Aorta (tissue), 5 donors: ENCODE data around the gene DNAJB14. TPM values are rescaled to one million over a fixed set of nuclear protein-coding genes. Genes with fewer than 3 reads are reported as not detected.

ENCODE experiments used
- ATAC-seq: fragments of 200-7000 bp; cut with Tn5 transposase; one replicate; pipeline ENCODE4 v1.9.1; 2022; ENCODE audit warnings: moderate library complexity; ENCODE audit not compliant: low FRiP score
- DNase-seq, 2 donors: peaks; one replicate each; pipeline ENCODE4 v3.0.0-alpha.2; 2020
- H3K27ac ChIP-seq, 2 donors: one replicate each; pipeline ENCODE4 v1.5.1; 2013; ENCODE audit warnings: low read length in 2 of 2, mild to moderate bottlenecking in 2 of 2, moderate library complexity in 2 of 2, control low read depth in 1 of 2, inconsistent platforms in 1 of 2, low read depth in 1 of 2
- H3K27me3 ChIP-seq, 2 donors: one replicate each; pipeline ENCODE4 v1.6.1; 2013; ENCODE audit warnings: control low read depth in 1 of 2, low read length in 1 of 2, mild to moderate bottlenecking in 1 of 2, moderate library complexity in 1 of 2; ENCODE audit not compliant: insufficient read depth in 2 of 2, control insufficient read depth in 1 of 2
- H3K36me3 ChIP-seq, 2 donors: one replicate each; pipeline ENCODE4 v1.6.1; 2013; ENCODE audit warnings: control low read depth in 1 of 2, low read length in 1 of 2, mild to moderate bottlenecking in 1 of 2; ENCODE audit not compliant: insufficient read depth in 2 of 2, control insufficient read depth in 1 of 2
- H3K4me1 ChIP-seq, 2 donors: one replicate each; pipeline ENCODE4 v1.6.1; 2013; ENCODE audit warnings: low read length in 2 of 2, control low read depth in 1 of 2, mild to moderate bottlenecking in 1 of 2, moderate library complexity in 1 of 2; ENCODE audit not compliant: insufficient read depth in 2 of 2, control insufficient read depth in 1 of 2
- H3K4me3 ChIP-seq, 2 donors: one replicate each; pipeline ENCODE4 v1.5.1; 2013; ENCODE audit warnings: low read length in 2 of 2, control low read depth in 1 of 2, mild to moderate bottlenecking in 1 of 2
- H3K9me3 ChIP-seq: one replicate; pipeline ENCODE4 v1.6.1; 2013; ENCODE audit warnings: mild to moderate bottlenecking, low read length; ENCODE audit not compliant: control insufficient read depth
- WGBS, 2 donors: extraction: QIAGEN DNeasy Blood & Tissue Kit; methylation state at CpG; one replicate each; pipeline ENCODE4 v1.1.7; 2013; 5-methylcytosine and 5-hydroxymethylcytosine counted together
- intact Hi-C, 2 donors: fragments of 100-400 bp; cut with DNase I; formaldehyde crosslinking; loops; one replicate each; pipeline versions ENCODE4 v1.14.2 to v1.15.0; 2022
- polyA plus RNA-seq, 2 donors: library from polyadenylated mRNA; stranded (reverse); fragments of 200-250 nt; gene quantifications; one replicate each; pipeline ENCODE4 v1.2.3, GENCODE V29; 2013
- total RNA-seq, 2 donors: library from RNA; stranded (reverse); fragmentation: NEBNext Ultra II Directional; extraction: Animal tissue kit (Norgen Biotek cat#: 25700); gene quantifications; one replicate each; pipeline ENCODE4 v1.2.1, GENCODE V29; 2021
- donor health status: healthy with polysubstance abuse.
- donor health status: Bipolar disorder and iron deficiency.
- donor health status: DM: no; HTN: no; CAD: no.
- donor health status: DM: no; HTN: no; CAD: no.
- donor health status: DM: yes; HTN: yes; CAD: no.

DNAJB14 gene
- total and polyA plus RNA-seq, 4 donors, result 12.4 to 58.6 (median 36.0) TPM

DNA sequence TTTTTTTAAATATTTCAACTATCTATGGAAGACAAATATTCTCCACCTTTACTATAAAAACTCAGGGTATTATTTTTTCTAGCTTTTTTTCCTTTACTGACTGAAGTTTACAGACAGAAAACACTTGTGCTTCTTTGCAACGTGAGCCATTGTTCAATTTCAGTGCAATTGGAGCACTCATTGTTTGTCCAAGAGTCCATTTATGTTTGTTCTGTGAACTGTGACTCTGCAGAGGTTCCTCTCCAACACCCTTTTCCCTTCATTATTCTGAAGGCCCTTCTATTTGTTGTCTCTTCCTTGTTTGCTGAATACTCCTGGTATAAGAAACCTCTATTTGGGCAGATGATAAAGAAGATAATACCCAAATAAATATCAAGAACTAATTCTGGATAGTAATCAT is 92.4 kb downstream of the DNAJB14 start:
- 59 to 74% methylated on average over 1 of the region's 1 CpG for WGBS, 2 donors
- intact Hi-C loops, result no loop called here
- ATAC-seq, result no peak

DNA sequence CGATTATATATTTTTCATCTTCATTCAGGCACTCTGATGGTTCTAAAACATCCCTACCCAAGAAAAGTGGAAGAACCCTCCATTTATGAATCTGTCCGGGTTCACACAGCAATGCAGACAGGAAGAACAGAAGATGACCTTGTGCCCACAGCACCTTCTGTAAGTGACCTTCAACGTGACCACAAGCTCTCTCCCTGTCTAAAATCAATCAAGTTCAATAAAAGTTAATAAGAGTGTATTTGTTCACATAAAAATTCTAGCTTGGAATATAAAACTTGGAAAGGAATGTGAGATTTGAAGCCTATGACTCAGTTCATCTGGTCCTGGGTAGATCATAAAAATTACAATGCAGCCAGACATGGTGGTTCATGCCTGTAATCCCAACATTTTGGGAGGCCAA is 93.2 kb downstream of the DNAJB14 start:
- no peaks in the 10 kb centered on the region for H3K9me3 ChIP-seq
- intact Hi-C loops, result no loop called here
- DNase-seq, result no peak
- no peaks in the 10 kb centered on the region for H3K4me1 ChIP-seq
- no peaks in the 10 kb centered on the region for H3K27me3 ChIP-seq
- ATAC-seq, result no peak
- H3K27ac ChIP-seq, result no peak overlapping the region
- no peaks in the 10 kb centered on the region for H3K36me3 ChIP-seq
- no peak overlapping the region for H3K4me3 ChIP-seq
- WGBS, 2 donors, result 92% methylated on average over 3 of the region's 3 CpGs

More for the DNA sequence above, 92.4 kb downstream of the DNAJB14 start:
- Histone ChIP-seq H3K4me1 (no peaks in the 10 kb centered on the region), H3K27ac (no peak overlapping the region), H3K4me3 (no peak overlapping the region), H3K9me3 (no peaks in the 10 kb centered on the region), H3K36me3 (no peaks in the 10 kb centered on the region), H3K27me3 (no peaks in the 10 kb centered on the region)
- DNase-seq, result no peak

- intact Hi-C loops, result no loop called here
- 87 to 90% methylated on average over 3 of the region's 3 CpGs for WGBS, 2 donors
- Histone ChIP-seq H3K4me1 (no peaks in the 10 kb centered on the region), H3K27me3 (no peaks in the 10 kb centered on the region), H3K27ac (no peak overlapping the region), H3K9me3 (no peaks in the 10 kb centered on the region), H3K36me3 (no peaks in the 10 kb centered on the region), H3K4me3 (no peak overlapping the region)
- ATAC-seq, result no peak
- DNase-seq, result no peak
Observed at GRCh38 chr4:99852199-99852749, 94.1 kb downstream of the DNAJB14 start.

DNA sequence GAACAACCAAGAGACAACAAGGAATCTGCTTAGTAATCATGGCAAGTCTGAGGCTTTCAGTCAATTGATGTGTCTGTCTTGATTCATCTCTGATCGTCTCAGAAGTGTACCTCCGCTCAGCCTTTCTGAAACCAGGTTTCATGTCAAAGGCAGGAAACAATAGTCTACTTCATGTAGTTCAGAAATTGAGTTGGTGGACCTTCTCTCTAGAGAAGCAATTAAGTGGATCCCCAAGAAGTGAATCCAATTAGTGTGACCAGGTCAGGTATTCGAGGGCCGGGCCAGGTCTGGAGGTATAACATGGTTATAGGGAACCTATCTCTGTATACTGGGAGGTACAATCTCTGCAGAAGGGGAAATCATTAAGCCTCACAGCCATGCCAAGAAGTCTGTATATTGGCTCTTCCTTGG is 97.8 kb downstream of the DNAJB14 start:
- H3K9me3 ChIP-seq, result no peaks in the 10 kb centered on the region
- intact Hi-C loops, result no loop called here
- ATAC-seq, result no peak
- peaks cover 0 to 3% of the 10 kb centered on the region in 2 donors for H3K4me1 ChIP-seq
- no peak overlapping the region for H3K4me3 ChIP-seq
- no peaks in the 10 kb centered on the region for H3K27me3 ChIP-seq
- no peak for DNase-seq
- whole genome bisulfite sequencing, 2 donors, result 97% methylated on average over 4 of the region's 4 CpGs
- no peaks in the 10 kb centered on the region for H3K36me3 ChIP-seq
- no peak overlapping the region for H3K27ac ChIP-seq

GRCh38 chr4:99847362-99847976 is 98.9 kb downstream of the DNAJB14 start:
- WGBS, 2 donors, result 90 to 95% methylated on average over 10 of the region's 10 CpGs
- Histone ChIP-seq H3K27ac (no peak overlapping the region), H3K4me3 (no peak overlapping the region), H3K9me3 (no peaks in the 10 kb centered on the region), H3K27me3 (no peaks in the 10 kb centered on the region), H3K36me3 (no peaks in the 10 kb centered on the region), H3K4me1 (peaks cover 0 to 3% of the 10 kb centered on the region in 2 donors)
- DNase-seq, result no peak
- intact Hi-C loops, result no loop called here
- no peak for ATAC-seq

DNA sequence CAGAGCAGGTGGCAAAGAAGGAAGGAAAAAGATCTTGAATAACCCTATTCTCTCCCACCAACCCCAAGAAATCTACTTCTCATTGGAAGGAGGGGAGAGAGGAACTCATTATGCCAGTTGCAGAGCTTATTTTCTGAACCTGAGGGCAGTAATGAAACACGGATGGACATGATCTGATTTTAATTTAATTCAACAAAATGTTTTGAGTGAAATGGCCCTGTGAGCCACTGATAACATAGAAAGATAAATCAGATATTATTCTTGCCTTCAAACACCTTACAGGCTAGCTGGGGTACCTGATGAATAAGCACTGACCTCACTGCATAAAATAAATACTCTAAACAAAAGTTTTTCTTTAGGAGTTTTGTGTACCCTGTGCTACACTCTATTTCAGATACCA is 99.5 kb downstream of the DNAJB14 start:
- H3K4me1 ChIP-seq, result peaks cover 0 to 3% of the 10 kb centered on the region in 2 donors
- no peaks in the 10 kb centered on the region for H3K36me3 ChIP-seq
- ATAC-seq (no peak), DNase-seq (no peak)
- H3K9me3 ChIP-seq, result no peaks in the 10 kb centered on the region
- no peaks in the 10 kb centered on the region for H3K27me3 ChIP-seq
- intact Hi-C loops, result no loop called here
- H3K27ac ChIP-seq, result no peak overlapping the region
- no peak overlapping the region for H3K4me3 ChIP-seq
- whole genome bisulfite sequencing, 2 donors, result 76 to 83% methylated on average over 1 of the region's 1 CpG

Other genes with a start within 250 kb of the DNAJB14 start
- 1 to 10 TPM; 2.7 to 6.4 TPM for gene DAPP1, start 129.8 kb downstream of the DNAJB14 start, total RNA-seq
- 1 to 10 TPM in 1 of 2 donors, under 1 TPM in 1; 0.28 to 4.3 TPM for gene DAPP1, start 129.8 kb downstream of the DNAJB14 start, polyA plus RNA-seq
- 10 to 100 TPM; 31.1 to 31.5 TPM for gene LAMTOR3, start 52.2 kb downstream of the DNAJB14 start, total RNA-seq
- gene LAMTOR3, start 52.2 kb downstream of the DNAJB14 start, polyA plus RNA-seq, result 10 to 100 TPM; 36.9 to 53.1 TPM
- 10 to 100 TPM; 86.6 to 99.2 TPM for gene H2AZ1, start 3.7 kb upstream of the DNAJB14 start, total RNA-seq
- gene H2AZ1, start 3.7 kb upstream of the DNAJB14 start, polyA plus RNA-seq, result 100 to 1,000 TPM; 128 to 189 TPM
- 1 to 10 TPM; 6.1 to 7.0 TPM for gene DDIT4L, start 243.8 kb upstream of the DNAJB14 start, total RNA-seq
- 1 to 10 TPM; 1.5 to 2.0 TPM for gene DDIT4L, start 243.8 kb upstream of the DNAJB14 start, polyA plus RNA-seq